Thyroid gland (tissue), 4 donors: Measurements from ENCODE around the gene DDN. TPM values are rescaled to one million over a fixed set of nuclear protein-coding genes. Genes with fewer than 3 reads are reported as not detected.
A peak's percentile ranks its signal among the peaks of the same experiment; 100 is the strongest.

Source experiments
- DNase-seq, 2 donors: peaks; one replicate each; pipeline ENCODE4 v3.0.0-alpha.2; 2019
- H3K27ac ChIP-seq, 3 donors: fragments of 200-600 bp; sonication (generic); 1 replicate in 2 of 3; 2 replicates in 1 of 3; pipeline ENCODE4 v1.5.1; 2016 to 2019; ENCODE audit warnings: mild to moderate bottlenecking in 1 of 3, moderate library complexity in 1 of 3
- H3K27me3 ChIP-seq: fragments of 200-600 bp; sonication (generic); one replicate; pipeline ENCODE4 v1.5.1; 2019
- H3K36me3 ChIP-seq, 2 donors: fragments of 200-600 bp; sonication (generic); one replicate each; pipeline ENCODE4 v1.5.1; 2016 to 2019
- H3K4me1 ChIP-seq, 2 donors: fragments of 200-600 bp; sonication (generic); one replicate each; pipeline ENCODE4 v1.5.1; 2017 to 2019
- H3K4me3 ChIP-seq, 3 donors: fragments of 200-600 bp; sonication (generic); replicated peaks in 1 of 3; 1 replicate in 2 of 3; 2 replicates in 1 of 3; pipeline ENCODE4 v1.5.1; 2016; ENCODE audit warnings: mild to moderate bottlenecking in 1 of 3
- H3K9me3 ChIP-seq: fragments of 200-600 bp; sonication (generic); one replicate; pipeline ENCODE4 v1.5.1; 2017
- CTCF ChIP-seq, 6 experiments: fragments of 200-600 bp in 3 of 6; fragments of 450-650 bp in 3 of 6; sonication (generic) in 3 of 6; IDR thresholded peaks; one replicate each; pipeline ENCODE4 v1.5.1; 2016 to 2019; ENCODE audit warnings: antibody characterized with exemption in 6 of 6, mild to moderate bottlenecking in 2 of 6, inconsistent platforms in 1 of 6, moderate library complexity in 1 of 6
- POLR2A ChIP-seq, 2 donors: fragments of 450-650 bp; IDR thresholded peaks; one replicate each; pipeline ENCODE4 v1.6.1; 2017; ENCODE audit warnings: antibody characterized with exemption in 2 of 2, mild to moderate bottlenecking in 2 of 2, moderate library complexity in 1 of 2
- WGBS, 2 donors: methylation state at CpG; one replicate each; pipeline ENCODE4 v1.1.5; 2017; 5-methylcytosine and 5-hydroxymethylcytosine counted together
- intact Hi-C: fragments of 100-400 bp; cut with DNase I; formaldehyde crosslinking; loops from one replicate; pipeline ENCODE4 v1.15.1; 2023
- total RNA-seq, 4 donors: library from RNA; depleted of rRNA; stranded (reverse); fragments of >200 nt; gene quantifications; one replicate each; pipeline ENCODE4 v1.2.3, GENCODE V29; 2016

DDN gene
- total RNA-seq, 4 donors from 2014 or later = 0.11 to 0.13 TPM; not detected in 2

DNA sequence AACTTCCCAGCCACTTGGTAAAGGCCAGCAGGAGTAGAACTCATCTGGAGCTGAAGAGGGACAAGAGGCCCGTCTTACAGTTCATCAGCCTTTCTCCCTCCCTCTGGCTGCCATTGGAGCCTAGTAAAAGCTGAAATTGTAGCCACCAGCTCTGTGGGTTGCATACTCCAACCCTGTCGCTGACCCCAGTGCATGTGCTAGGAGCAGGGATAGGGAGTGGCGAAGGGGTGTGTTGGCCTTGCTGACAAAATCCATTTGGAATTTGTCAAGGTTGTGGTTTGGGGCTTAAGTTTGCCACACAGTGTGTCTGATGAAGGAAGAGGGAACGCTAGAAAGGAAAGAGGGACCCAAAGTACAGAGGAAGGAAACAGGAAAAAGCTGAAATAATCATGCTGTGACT lies 37.8 kb downstream of the DDN start:
- TF ChIP-seq POLR2A (IDR thresholded peaks at IDR 0.05) = no peak
- TF ChIP-seq CTCF (IDR thresholded peaks at IDR 0.05) = no peak
- WGBS, 2 donors = 47 to 56% methylated on average over 4 of the region's 4 CpGs

DNA sequence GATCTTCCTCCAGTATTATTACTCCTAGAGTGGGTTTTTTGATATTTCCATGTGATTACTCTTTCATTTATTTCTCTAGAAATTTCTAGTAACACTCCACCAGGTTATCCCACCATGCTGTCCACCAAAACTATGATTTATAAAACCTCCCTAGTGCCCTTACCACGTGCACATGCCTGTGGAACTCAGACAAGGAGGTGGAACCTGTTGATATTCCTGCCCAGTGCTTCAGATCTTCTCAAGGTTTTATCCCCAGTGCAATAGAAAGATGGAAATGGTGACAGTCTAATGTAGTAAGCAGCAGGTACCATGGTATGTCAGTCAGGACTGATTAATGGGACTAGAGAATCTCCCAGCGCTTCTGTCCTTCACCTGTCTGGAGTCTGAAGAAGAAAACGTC lies 38.3 kb downstream of the DDN start:
- Histone ChIP-seq H3K36me3 (no peaks in the 10 kb centered on the region), H3K27ac (no peak overlapping the region), H3K4me3 (no peak overlapping the region), H3K4me1 (peaks cover 3 to 10% of the 10 kb centered on the region in 2 donors), H3K27me3 (no peaks in the 10 kb centered on the region), H3K9me3 (no peaks in the 10 kb centered on the region)
- TF ChIP-seq POLR2A (IDR thresholded peaks at IDR 0.05) (no peak), CTCF (IDR thresholded peaks at IDR 0.05) (no peak)
- no peak for DNase-seq
- WGBS, 2 donors = 60 to 69% methylated on average over 3 of the region's 3 CpGs
- intact Hi-C loops = no loop called here

More for the DNA sequence above, 37.8 kb downstream of the DDN start:
- Histone ChIP-seq H3K4me3 (no peak overlapping the region), H3K9me3 (no peaks in the 10 kb centered on the region), H3K36me3 (no peaks in the 10 kb centered on the region), H3K27me3 (no peaks in the 10 kb centered on the region), H3K4me1 (peaks cover 0 to 5% of the 10 kb centered on the region in 2 donors), H3K27ac (no peak overlapping the region)
- intact Hi-C loops = no loop called here
- DNase-seq = no peak

GRCh38 chr12:48958049-48958388 lies 41.2 kb downstream of the DDN start:
- TF ChIP-seq POLR2A (IDR thresholded peaks at IDR 0.05) = no peak
- TF ChIP-seq CTCF (IDR thresholded peaks at IDR 0.05) = no peak
- intact Hi-C loops = no loop called here
- H3K4me1 ChIP-seq = peaks cover 17 to 26% of the 10 kb centered on the region in 2 donors
- WGBS, 2 donors = 14 to 28% methylated on average over 3 of the region's 3 CpGs
- no peak overlapping the region for H3K4me3 ChIP-seq
- H3K9me3 ChIP-seq = no peaks in the 10 kb centered on the region
- no peak for DNase-seq
- no peaks in the 10 kb centered on the region for H3K27me3 ChIP-seq
- no peak overlapping the region for H3K27ac ChIP-seq
- H3K36me3 ChIP-seq = peaks cover 0 to under 1% of the 10 kb centered on the region in 2 donors

GRCh38 chr12:48957141-48958048 lies 41.8 kb downstream of the DDN start, which contains the start of gene ARF3:
Gene ARF3, minus strand, starts transcription at chr12:48957487. Its CDS starts 16,392 bp downstream, at chr12:48941095.
- DNase-seq = peak; percentile 96
- peaks cover 0 to 5% of the 10 kb centered on the region in 2 donors for H3K36me3 ChIP-seq
- TF ChIP-seq POLR2A (IDR thresholded peaks at IDR 0.05) (peak in 1 of 2 donors; percentile 82), CTCF (IDR thresholded peaks at IDR 0.05) (no peak)
- H3K4me1 ChIP-seq = peaks cover 17 to 26% of the 10 kb centered on the region in 2 donors
- peak within 1 kb of the TSS; percentile 43 to 87 (median 75) for H3K4me3 ChIP-seq
- no peaks in the 10 kb centered on the region for H3K27me3 ChIP-seq
- peak within 1 kb of the TSS; percentile 12 to 84 (median 70) for H3K27ac ChIP-seq
- H3K9me3 ChIP-seq = no peaks in the 10 kb centered on the region
- 0 to 1% methylated on average over 36 to 51 of the region's 58 CpGs for WGBS, 2 donors
- intact Hi-C loops = no loop called here
